Transverse colon (tissue), 4 donors: ENCODE data around the gene SPEM2. TPM values are rescaled to one million over a fixed set of nuclear protein-coding genes. Genes with fewer than 3 reads are reported as not detected.

Source experiments
- DNase-seq: peaks from one replicate; pipeline ENCODE4 v3.0.0-alpha.2; 2019
- H3K27ac ChIP-seq, 4 donors: fragments of 200-600 bp; sonication (generic); 2 replicates each; pipeline ENCODE4 v1.5.1; 2016 to 2018; ENCODE audit warnings: inconsistent platforms in 4 of 4
- H3K27me3 ChIP-seq: fragments of 200-600 bp; sonication (generic); 2 replicates; pipeline ENCODE4 v1.5.1; 2017; ENCODE audit warnings: inconsistent platforms
- H3K36me3 ChIP-seq, 4 donors: fragments of 200-600 bp; sonication (generic); 2 replicates each; pipeline ENCODE4 v1.5.1; 2017 to 2019; ENCODE audit warnings: inconsistent platforms in 4 of 4
- H3K4me1 ChIP-seq, 4 donors: fragments of 200-600 bp; sonication (generic); 2 replicates each; pipeline ENCODE4 v1.5.1; 2017 to 2020; ENCODE audit warnings: inconsistent platforms in 4 of 4
- H3K4me3 ChIP-seq, 4 donors: fragments of 200-600 bp; sonication (generic); 1 replicate in 1 of 4; 2 replicates in 3 of 4; pipeline versions ENCODE4 v1.5.1 to v1.6.1; 2017 to 2019; ENCODE audit warnings: inconsistent platforms in 4 of 4
- H3K9me3 ChIP-seq, 2 donors: fragments of 200-600 bp; sonication (generic); 2 replicates each; pipeline ENCODE4 v1.5.1; 2017 to 2019; ENCODE audit warnings: inconsistent platforms in 2 of 2
- CTCF ChIP-seq, 5 experiments: fragments of 200-600 bp in 3 of 5; fragments of 450-650 bp in 2 of 5; sonication (generic) in 3 of 5; IDR thresholded peaks; 1 replicate in 2 of 5; 2 replicates in 3 of 5; pipeline ENCODE4 v1.5.1; 2016 to 2017; ENCODE audit warnings: antibody characterized with exemption in 5 of 5, inconsistent platforms in 3 of 5, mild to moderate bottlenecking in 2 of 5, moderate library complexity in 1 of 5
- EP300 ChIP-seq: sonication (generic); formaldehyde crosslinking; IDR thresholded peaks from one replicate; pipeline ENCODE4 v1.6.1; 2017; ENCODE audit warnings: antibody characterized with exemption, low read depth
- POLR2A ChIP-seq: fragments of 450-650 bp; IDR thresholded peaks from one replicate; pipeline ENCODE4 v1.6.1; 2016; ENCODE audit warnings: antibody characterized with exemption, mild to moderate bottlenecking, moderate library complexity
- POLR2AphosphoS5 ChIP-seq, 3 donors: sonication (generic); formaldehyde crosslinking; IDR thresholded peaks; one replicate each; pipeline ENCODE4 v1.6.1; 2016; ENCODE audit warnings: antibody characterized with exemption in 3 of 3
- WGBS, 2 donors: methylation state at CpG; one replicate each; pipeline ENCODE4 v1.1.5; 2018; ENCODE audit warnings: low coverage in 1 of 2; 5-methylcytosine and 5-hydroxymethylcytosine counted together
- in situ Hi-C, 4 donors: fragments of 200-750 bp; cut with MboI; loops; one replicate each; pipeline versions ENCODE4 v1.15.0 to v1.15.1; 2017; ENCODE audit warnings: low sequenced_read_pairs in 3 of 4, low pct_ligation_motif_present in 1 of 4, low pct_unique_long_range_greater_than_20kb in 1 of 4
- intact Hi-C: fragments of 100-400 bp; cut with DNase I; formaldehyde crosslinking; loops from one replicate; pipeline ENCODE4 v1.15.1; 2023; ENCODE audit warnings: low total_unique reads
- total RNA-seq, 4 donors: library from RNA; depleted of rRNA; stranded (reverse); fragments of >200 nt; gene quantifications; one replicate each; pipeline ENCODE4 v1.1.0, GENCODE V29; 2016

Gene SPEM2
- total RNA-seq, 4 donors from 2014 or later = not detected

DNA sequence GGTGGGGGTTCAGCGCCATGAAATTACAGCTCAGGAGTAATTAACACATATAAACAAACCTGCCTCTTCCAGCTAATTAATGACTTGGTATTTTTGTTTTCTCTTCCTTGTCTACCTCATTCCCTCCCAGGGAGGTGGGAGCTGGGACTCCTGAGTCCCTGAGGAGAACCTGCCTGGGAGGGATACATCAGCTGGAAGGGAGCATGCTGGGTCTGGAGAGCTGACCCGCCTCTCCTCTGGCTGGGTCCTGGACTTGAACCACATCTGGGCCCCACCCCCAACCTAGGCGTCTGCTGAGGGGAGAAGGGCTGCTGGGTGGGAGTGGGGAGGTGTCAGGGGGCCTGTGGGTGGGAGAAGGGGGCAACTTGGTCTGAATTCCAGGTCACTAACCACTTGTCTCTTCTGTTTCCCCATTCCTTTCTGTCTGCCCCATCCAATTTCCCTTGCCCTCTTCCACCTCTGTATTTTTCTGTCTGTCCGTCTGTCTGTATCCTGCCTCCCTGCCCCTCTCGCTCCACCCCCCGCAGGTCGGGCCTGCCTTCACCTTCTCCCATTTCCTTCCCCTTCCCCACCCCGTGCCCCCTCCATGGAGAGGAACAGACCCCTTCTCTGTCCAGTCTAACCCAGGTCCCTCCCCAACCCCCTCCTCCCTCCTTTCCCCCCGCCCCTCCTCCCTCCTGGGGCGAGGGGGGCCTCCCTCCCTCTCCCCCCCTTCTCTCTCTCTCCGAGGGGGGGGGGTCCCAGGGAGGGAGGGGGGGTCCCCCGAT is 17.7 kb upstream of the SPEM2 start, which contains the start of gene NLGN2:
Gene NLGN2 (plus strand): TSS at position 361 of the 767 bp plus-strand sequence. CDS start 411 bp downstream, outside the sequence.
- DNase-seq = no peak
- no peaks in the 10 kb centered on the region for H3K9me3 ChIP-seq
- in situ Hi-C loops = no loop called here
- intact Hi-C loops = no loop called here
- peaks cover 5 to 23% (median 18%) of the 10 kb centered on the region in 4 donors for H3K4me1 ChIP-seq
- no peak for TF ChIP-seq EP300
- TF ChIP-seq POLR2A = no peak
- no peak for TF ChIP-seq CTCF (IDR thresholded peaks at IDR 0.05)
- no peak for TF ChIP-seq POLR2AphosphoS5 (IDR thresholded peaks at IDR 0.05)
- WGBS, 2 donors = 53 to 72% methylated on average over 3 to 8 of the region's 12 CpGs
- H3K27ac ChIP-seq = no peak within 1 kb of the TSS
- H3K27me3 ChIP-seq = peaks cover 17% of the 10 kb centered on the region
- no peaks in the 10 kb centered on the region for H3K36me3 ChIP-seq
- H3K4me3 ChIP-seq = no peak within 1 kb of the TSS

DNA sequence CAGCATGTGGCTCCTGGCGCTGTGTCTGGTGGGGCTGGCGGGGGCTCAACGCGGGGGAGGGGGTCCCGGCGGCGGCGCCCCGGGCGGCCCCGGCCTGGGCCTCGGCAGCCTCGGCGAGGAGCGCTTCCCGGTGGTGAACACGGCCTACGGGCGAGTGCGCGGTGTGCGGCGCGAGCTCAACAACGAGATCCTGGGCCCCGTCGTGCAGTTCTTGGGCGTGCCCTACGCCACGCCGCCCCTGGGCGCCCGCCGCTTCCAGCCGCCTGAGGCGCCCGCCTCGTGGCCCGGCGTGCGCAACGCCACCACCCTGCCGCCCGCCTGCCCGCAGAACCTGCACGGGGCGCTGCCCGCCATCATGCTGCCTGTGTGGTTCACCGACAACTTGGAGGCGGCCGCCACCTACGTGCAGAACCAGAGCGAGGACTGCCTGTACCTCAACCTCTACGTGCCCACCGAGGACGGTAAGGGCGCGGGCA is 17.1 kb upstream of the SPEM2 start:
- peaks cover 17% of the 10 kb centered on the region for H3K27me3 ChIP-seq
- WGBS, 2 donors = 53 to 82% methylated on average over 3 to 17 of the region's 58 CpGs
- no peaks in the 10 kb centered on the region for H3K9me3 ChIP-seq
- H3K27ac ChIP-seq = no peak overlapping the region
- TF ChIP-seq CTCF (IDR thresholded peaks at IDR 0.05) (no peak), POLR2AphosphoS5 (IDR thresholded peaks at IDR 0.05) (no peak), POLR2A (no peak), EP300 (no peak)
- intact Hi-C loops = no loop called here
- no peak overlapping the region for H3K4me3 ChIP-seq
- H3K4me1 ChIP-seq = peaks cover 0 to 17% (median 11%) of the 10 kb centered on the region in 4 donors
- H3K36me3 ChIP-seq = no peaks in the 10 kb centered on the region
- DNase-seq = no peak
- in situ Hi-C loops = no loop called here

DNA sequence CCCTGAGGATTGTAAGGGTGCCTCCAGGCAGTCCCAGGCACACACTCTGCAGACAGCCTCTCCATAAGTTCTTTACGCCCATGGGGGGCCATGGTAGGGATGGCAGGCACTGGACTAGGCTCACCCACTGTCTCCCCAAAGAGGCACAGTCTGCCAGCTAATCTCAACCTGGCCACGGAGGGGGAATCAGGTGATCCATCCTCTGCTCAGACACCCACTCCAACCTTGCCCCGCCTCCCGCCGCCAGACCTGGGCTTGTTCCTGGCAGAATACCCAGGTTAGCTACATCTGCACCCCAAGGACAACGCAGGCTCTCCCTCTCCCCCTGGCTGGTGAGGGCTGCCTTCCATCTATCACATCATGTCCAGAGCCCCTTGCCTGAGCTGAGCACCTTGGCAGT is 16.6 kb upstream of the SPEM2 start:
- 77% methylated on average over 6 of the region's 6 CpGs; no CpG with 5 or more reads in 1 of the 2 donors for WGBS, 2 donors
- no peak for TF ChIP-seq EP300
- TF ChIP-seq POLR2AphosphoS5 (IDR thresholded peaks at IDR 0.05) = no peak
- no peak for TF ChIP-seq POLR2A
- TF ChIP-seq CTCF (IDR thresholded peaks at IDR 0.05) = no peak
- Histone ChIP-seq H3K4me3 (no peak overlapping the region), H3K27me3 (peaks cover 17% of the 10 kb centered on the region), H3K27ac (no peak overlapping the region), H3K4me1 (peaks cover 0 to 16% (median 11%) of the 10 kb centered on the region in 4 donors), H3K9me3 (no peaks in the 10 kb centered on the region), H3K36me3 (no peaks in the 10 kb centered on the region)
- no peak for DNase-seq
- in situ Hi-C loops (no loop called here), intact Hi-C loops (no loop called here)

- peaks cover 0 to 16% (median 11%) of the 10 kb centered on the region in 4 donors for H3K4me1 ChIP-seq
- no peak overlapping the region for H3K27ac ChIP-seq
- DNase-seq = no peak
- H3K9me3 ChIP-seq = no peaks in the 10 kb centered on the region
- in situ Hi-C loops = no loop called here
- WGBS, 2 donors = 87 to 93% methylated on average over 4 to 6 of the region's 6 CpGs
- intact Hi-C loops = no loop called here
- peaks cover 17% of the 10 kb centered on the region for H3K27me3 ChIP-seq
- H3K4me3 ChIP-seq = no peak overlapping the region
- no peaks in the 10 kb centered on the region for H3K36me3 ChIP-seq
- TF ChIP-seq POLR2AphosphoS5 (IDR thresholded peaks at IDR 0.05) (no peak), EP300 (no peak), CTCF (IDR thresholded peaks at IDR 0.05) (no peak), POLR2A (no peak)
These were observed 15.7 kb upstream of the SPEM2 start for GRCh38 chr17:7409716-7410115.
